Measurements from ENCODE around the gene TSPAN4. TPM values are rescaled to one million over a fixed set of nuclear protein-coding genes. Genes with fewer than 3 reads are reported as not detected.
A peak's percentile ranks its signal among the peaks of the same experiment; 100 is the strongest.

Gene TSPAN4
- total and polyA plus RNA-seq, 10 donors = 32.1 to 140 (median 107) TPM

DNA sequence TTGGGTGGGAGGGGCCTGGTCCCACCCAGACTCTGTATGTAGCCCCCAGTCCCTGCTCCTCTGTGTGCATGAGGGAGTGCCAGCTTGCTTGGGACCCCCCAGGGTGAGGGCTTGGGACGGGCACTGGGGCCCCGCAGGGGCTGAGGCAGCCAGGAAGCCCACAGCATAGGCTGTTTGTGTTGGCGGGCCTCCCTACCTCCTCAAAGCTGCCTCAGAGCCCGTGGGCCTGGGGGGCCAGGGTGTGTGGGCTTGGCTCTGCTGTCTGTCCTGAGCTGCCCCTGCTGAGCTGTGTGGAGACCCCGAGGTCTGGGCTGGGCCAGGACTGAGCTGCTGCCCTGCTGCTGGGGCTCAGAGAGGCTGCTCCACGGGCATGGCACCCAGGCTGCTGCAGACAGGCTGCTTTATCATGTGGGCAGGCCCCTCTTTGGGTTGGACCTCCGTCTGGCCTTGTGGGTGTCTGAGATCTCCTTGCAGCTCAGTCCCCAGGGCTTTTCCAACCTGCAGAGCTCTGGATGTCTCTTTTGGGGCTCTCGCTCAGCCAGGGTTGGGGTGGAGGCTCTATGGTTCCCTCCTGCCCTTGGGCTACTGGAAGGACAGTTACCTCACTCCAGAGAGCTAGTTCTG is 3.3 kb downstream of the TSPAN4 start:
- intact Hi-C loops (cut with DNase I; ENCODE audit: low total_unique reads) = loop anchor here (10.0 kb wide), 1 partner anchor 209 kb away; no protein-coding TSS in a partner anchor
- peaks cover 28 to 93% (median 76%) of the 10 kb centered on the region in 6 donors for H3K4me1 ChIP-seq
- H3K27ac ChIP-seq = peak overlapping the region in 6 of 8 donors; percentile 92 to 97 (median 95)
- peaks cover 0 to 9% (median 0%) of the 10 kb centered on the region in 6 donors for H3K36me3 ChIP-seq
- WGBS, 5 donors = 29 to 59% (median 38%) methylated on average over 7 to 8 of the region's 8 CpGs
- peaks cover 0 to 60% (median 4%) of the 10 kb centered on the region in 7 donors for H3K27me3 ChIP-seq (replicated peaks in 1 of 7)
- peak in 1 of 3 donors; percentile 4 for TF ChIP-seq POLR2AphosphoS5 (IDR thresholded peaks at IDR 0.05)
- TF ChIP-seq CTCF (IDR thresholded peaks at IDR 0.05 in 8 of 11, conservative IDR thresholded peaks at IDR 0.05 in 3 of 11) = no peak
- H3K4me3 ChIP-seq = peak overlapping the region in 2 of 8 donors; percentile 98 to 100
- no peak for DNase-seq
- H3K9me3 ChIP-seq = no peaks in the 10 kb centered on the region

DNA sequence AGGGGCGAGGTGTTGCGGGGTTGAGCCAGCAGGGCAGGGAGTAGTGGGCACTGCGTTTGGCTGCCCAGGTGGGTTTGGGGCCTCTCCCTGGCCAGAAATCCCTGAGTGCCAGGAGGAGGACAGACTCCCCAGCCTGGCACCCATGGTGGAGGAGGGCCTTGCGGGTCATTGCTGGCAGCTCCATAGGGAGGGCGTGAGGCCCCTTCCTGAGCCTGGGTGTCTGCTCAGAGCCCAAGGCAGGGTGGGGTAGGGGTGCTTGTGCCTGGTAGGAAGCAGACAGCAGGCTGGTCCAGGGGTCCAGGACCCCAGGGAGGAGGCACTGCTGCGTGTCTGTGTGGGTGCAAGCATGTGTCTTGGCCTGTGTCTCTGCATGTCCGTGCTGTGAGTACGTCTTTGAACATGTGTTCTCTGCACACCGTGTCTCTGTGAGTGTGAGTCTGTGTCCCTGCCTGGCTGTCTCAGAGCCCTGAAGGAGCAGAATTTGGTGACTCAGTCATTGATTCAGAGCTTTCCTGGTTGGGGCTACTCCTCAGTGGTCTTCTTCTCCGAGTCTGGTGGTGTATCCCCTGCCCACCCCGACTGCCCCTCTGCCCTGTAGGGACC is 3.9 kb downstream of the TSPAN4 start:
- intact Hi-C loops (cut with DNase I; ENCODE audit: low total_unique reads) = loop anchor here (10.0 kb wide), 1 partner anchor 208 kb away; no protein-coding TSS in a partner anchor
- H3K27me3 ChIP-seq (replicated peaks in 1 of 7) = peaks cover 0 to 60% (median 4%) of the 10 kb centered on the region in 7 donors
- H3K9me3 ChIP-seq = no peaks in the 10 kb centered on the region
- peak overlapping the region in 4 of 8 donors; percentile 94 to 97 (median 96) for H3K27ac ChIP-seq
- WGBS, 5 donors = 70 to 85% (median 73%) methylated on average over 7 to 11 of the region's 11 CpGs
- peaks cover 22 to 93% (median 72%) of the 10 kb centered on the region in 6 donors for H3K4me1 ChIP-seq
- H3K36me3 ChIP-seq = peaks cover 0 to 13% (median 0%) of the 10 kb centered on the region in 6 donors
- TF ChIP-seq POLR2A (IDR thresholded peaks at IDR 0.05) (no peak), POLR2AphosphoS5 (IDR thresholded peaks at IDR 0.05) (peak in 1 of 3 donors; percentile 3)
- DNase-seq = no peak
- no peak overlapping the region for H3K4me3 ChIP-seq

GRCh38 chr11:847876-848275 is 5.2 kb downstream of the TSPAN4 start:
- H3K4me3 ChIP-seq = no peak overlapping the region
- TF ChIP-seq CTCF (IDR thresholded peaks at IDR 0.05 in 8 of 11, conservative IDR thresholded peaks at IDR 0.05 in 3 of 11) (no peak), POLR2AphosphoS5 (IDR thresholded peaks at IDR 0.05) (no peak), POLR2A (IDR thresholded peaks at IDR 0.05) (no peak)
- H3K36me3 ChIP-seq = peaks cover 0 to 13% (median 0%) of the 10 kb centered on the region in 6 donors
- no peaks in the 10 kb centered on the region for H3K9me3 ChIP-seq
- H3K27ac ChIP-seq = no peak overlapping the region
- 72 to 81% (median 75%) methylated on average over 11 to 18 of the region's 18 CpGs for WGBS, 5 donors
- intact Hi-C loops (cut with DNase I; ENCODE audit: low total_unique reads) = loop anchor here (10.0 kb wide), 1 partner anchor 207 kb away; no protein-coding TSS in a partner anchor
- DNase-seq = no peak
- peaks cover 0 to 60% (median 4%) of the 10 kb centered on the region in 7 donors for H3K27me3 ChIP-seq (replicated peaks in 1 of 7)
- peaks cover 19 to 88% (median 68%) of the 10 kb centered on the region in 6 donors for H3K4me1 ChIP-seq

GRCh38 chr11:848380-848931 is 5.8 kb downstream of the TSPAN4 start:
- TF ChIP-seq POLR2A (IDR thresholded peaks at IDR 0.05) (no peak), POLR2AphosphoS5 (IDR thresholded peaks at IDR 0.05) (peak in 2 of 3 donors; percentile 37 to 55), CTCF (IDR thresholded peaks at IDR 0.05 in 8 of 11, conservative IDR thresholded peaks at IDR 0.05 in 3 of 11) (peak; percentile 82 to 98 (median 96))
- peak overlapping the region in 6 of 8 donors; percentile 42 to 77 (median 56) for H3K4me3 ChIP-seq
- H3K27ac ChIP-seq = peak overlapping the region in 2 of 8 donors; percentile 25 to 41
- intact Hi-C loops (cut with DNase I; ENCODE audit: low total_unique reads) = loop anchor here (10.0 kb wide), 1 partner anchor 206 kb away; no protein-coding TSS in a partner anchor
- 15 to 28% (median 23%) methylated on average over 11 to 14 of the region's 14 CpGs for WGBS, 5 donors
- peak; percentile 90 for DNase-seq
- H3K4me1 ChIP-seq = peaks cover 19 to 83% (median 62%) of the 10 kb centered on the region in 6 donors
- H3K27me3 ChIP-seq (replicated peaks in 1 of 7) = peaks cover 0 to 54% (median 4%) of the 10 kb centered on the region in 7 donors
- H3K9me3 ChIP-seq = no peaks in the 10 kb centered on the region
- H3K36me3 ChIP-seq = peaks cover 0 to 15% (median 0%) of the 10 kb centered on the region in 6 donors

Measured in spleen (tissue), 11 donors.